ENCODE measurements around the gene CKAP5.

DNA sequence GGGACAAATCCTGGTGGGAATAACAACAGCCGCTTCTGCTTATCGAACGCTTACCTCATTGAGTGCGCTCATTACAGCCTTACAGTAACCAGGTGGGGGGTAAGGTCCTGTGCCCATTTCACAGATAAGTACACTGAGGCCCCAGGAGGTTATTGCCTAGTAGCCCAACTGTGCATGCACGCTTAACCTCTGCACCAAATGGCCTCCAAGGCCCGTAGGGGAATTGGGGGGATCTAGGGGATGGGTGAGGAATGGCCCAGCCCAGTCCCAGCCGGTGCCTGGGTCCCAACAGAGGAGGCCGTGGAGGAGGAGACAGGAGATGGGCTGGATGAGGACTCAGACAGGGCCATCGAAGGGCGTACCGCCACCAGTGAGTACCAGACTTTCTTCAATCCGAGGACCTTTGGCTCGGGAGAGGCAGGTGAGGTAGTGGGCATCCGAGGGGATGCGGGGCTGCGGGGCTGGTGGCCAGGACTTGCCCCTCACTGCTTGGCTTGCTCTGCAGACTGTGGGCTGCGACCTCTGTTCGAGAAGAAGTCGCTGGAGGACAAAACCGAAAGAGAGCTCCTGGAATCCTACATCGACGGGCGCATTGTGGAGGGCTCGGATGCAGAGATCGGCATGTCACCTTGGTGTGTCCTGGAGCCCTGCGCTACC is 119.7 kb downstream of the CKAP5 start:
- TF ChIP-seq, protein P1, sequence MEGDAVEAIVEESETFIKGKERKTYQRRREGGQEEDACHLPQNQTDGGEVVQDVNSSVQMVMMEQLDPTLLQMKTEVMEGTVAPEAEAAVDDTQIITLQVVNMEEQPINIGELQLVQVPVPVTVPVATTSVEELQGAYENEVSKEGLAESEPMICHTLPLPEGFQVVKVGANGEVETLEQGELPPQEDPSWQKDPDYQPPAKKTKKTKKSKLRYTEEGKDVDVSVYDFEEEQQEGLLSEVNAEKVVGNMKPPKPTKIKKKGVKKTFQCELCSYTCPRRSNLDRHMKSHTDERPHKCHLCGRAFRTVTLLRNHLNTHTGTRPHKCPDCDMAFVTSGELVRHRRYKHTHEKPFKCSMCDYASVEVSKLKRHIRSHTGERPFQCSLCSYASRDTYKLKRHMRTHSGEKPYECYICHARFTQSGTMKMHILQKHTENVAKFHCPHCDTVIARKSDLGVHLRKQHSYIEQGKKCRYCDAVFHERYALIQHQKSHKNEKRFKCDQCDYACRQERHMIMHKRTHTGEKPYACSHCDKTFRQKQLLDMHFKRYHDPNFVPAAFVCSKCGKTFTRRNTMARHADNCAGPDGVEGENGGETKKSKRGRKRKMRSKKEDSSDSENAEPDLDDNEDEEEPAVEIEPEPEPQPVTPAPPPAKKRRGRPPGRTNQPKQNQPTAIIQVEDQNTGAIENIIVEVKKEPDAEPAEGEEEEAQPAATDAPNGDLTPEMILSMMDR (conservative IDR thresholded peaks at IDR 0.05; ENCODE audit: low read length), result no peak
- TF ChIP-seq EZH2phosphoT487 (IDR thresholded peaks at IDR 0.05; ENCODE audit: borderline replicate concordance, low read depth, low read length), result no peak
